ENCODE data around the gene SYNDIG1L. TPM values are rescaled to one million over a fixed set of nuclear protein-coding genes. Genes with fewer than 3 reads are reported as not detected.

SYNDIG1L gene
- total and polyA plus RNA-seq, 4 donors = 0.38 to 1.2 (median 0.79) TPM

- DNase-seq (no peak), ATAC-seq (ENCODE audit: low FRiP score) (no peak)
- H3K27ac ChIP-seq (ENCODE audit: low read depth in 1 of 2, low read length in 2 of 2) = no peak overlapping the region
- 77 to 79% methylated on average over 7 of the region's 7 CpGs for WGBS, 2 donors
- no peak overlapping the region for H3K4me3 ChIP-seq (ENCODE audit: low read length in 2 of 2)
- no peaks in the 10 kb centered on the region for H3K36me3 ChIP-seq (ENCODE audit: control insufficient read depth in 1 of 2, insufficient read depth in 2 of 2, low read length in 1 of 2)
- H3K27me3 ChIP-seq (ENCODE audit: control insufficient read depth in 1 of 2, insufficient read depth in 2 of 2, low read length in 1 of 2) = no peaks in the 10 kb centered on the region
- intact Hi-C loops (cut with DNase I) = loop anchor here (5.0 to 10.0 kb wide), 2 partner anchors 118 to 430 kb away; no protein-coding TSS in a partner anchor
- H3K4me1 ChIP-seq (ENCODE audit: control insufficient read depth in 1 of 2, insufficient read depth in 2 of 2, low read length in 2 of 2) = no peaks in the 10 kb centered on the region
- no peaks in the 10 kb centered on the region for H3K9me3 ChIP-seq (ENCODE audit: control insufficient read depth, low read length)
These were observed 61.6 kb downstream of the SYNDIG1L start for GRCh38 chr14:74364271-74364880.

- intact Hi-C loops (cut with DNase I) = loop anchor here (5.0 to 10.0 kb wide), 2 partner anchors 120 to 432 kb away; no protein-coding TSS in a partner anchor
- Histone ChIP-seq H3K27ac (ENCODE audit: low read depth in 1 of 2, low read length in 2 of 2) (no peak overlapping the region), H3K4me3 (ENCODE audit: low read length in 2 of 2) (no peak overlapping the region), H3K36me3 (ENCODE audit: control insufficient read depth in 1 of 2, insufficient read depth in 2 of 2, low read length in 1 of 2) (no peaks in the 10 kb centered on the region), H3K27me3 (ENCODE audit: control insufficient read depth in 1 of 2, insufficient read depth in 2 of 2, low read length in 1 of 2) (no peaks in the 10 kb centered on the region), H3K4me1 (ENCODE audit: control insufficient read depth in 1 of 2, insufficient read depth in 2 of 2, low read length in 2 of 2) (no peaks in the 10 kb centered on the region), H3K9me3 (ENCODE audit: control insufficient read depth, low read length) (no peaks in the 10 kb centered on the region)
- peak; percentile 89 to 92 for DNase-seq
- ATAC-seq (ENCODE audit: low FRiP score) = peak; percentile 84
- 24% methylated on average over 12 of the region's 12 CpGs for WGBS, 2 donors
These were observed 63.6 kb downstream of the SYNDIG1L start for GRCh38 chr14:74362361-74362915.

GRCh38 chr14:74360163-74360562 lies 65.8 kb downstream of the SYNDIG1L start:
- DNase-seq (no peak), ATAC-seq (ENCODE audit: low FRiP score) (no peak)
- intact Hi-C loops (cut with DNase I) = loop anchor here (5.0 to 10.0 kb wide), 2 partner anchors 122 to 435 kb away; no protein-coding TSS in a partner anchor
- no peaks in the 10 kb centered on the region for H3K9me3 ChIP-seq (ENCODE audit: control insufficient read depth, low read length)
- no peak overlapping the region for H3K27ac ChIP-seq (ENCODE audit: low read depth in 1 of 2, low read length in 2 of 2)
- WGBS, 2 donors = 78% methylated on average over 3 of the region's 3 CpGs
- no peaks in the 10 kb centered on the region for H3K27me3 ChIP-seq (ENCODE audit: control insufficient read depth in 1 of 2, insufficient read depth in 2 of 2, low read length in 1 of 2)
- H3K36me3 ChIP-seq (ENCODE audit: control insufficient read depth in 1 of 2, insufficient read depth in 2 of 2, low read length in 1 of 2) = no peaks in the 10 kb centered on the region
- no peaks in the 10 kb centered on the region for H3K4me1 ChIP-seq (ENCODE audit: control insufficient read depth in 1 of 2, insufficient read depth in 2 of 2, low read length in 2 of 2)
- H3K4me3 ChIP-seq (ENCODE audit: low read length in 2 of 2) = no peak overlapping the region

GRCh38 chr14:74358176-74358829 lies 67.7 kb downstream of the SYNDIG1L start:
- H3K27me3 ChIP-seq (ENCODE audit: control insufficient read depth in 1 of 2, insufficient read depth in 2 of 2, low read length in 1 of 2) = no peaks in the 10 kb centered on the region
- no peaks in the 10 kb centered on the region for H3K9me3 ChIP-seq (ENCODE audit: control insufficient read depth, low read length)
- intact Hi-C loops (cut with DNase I) = no loop called here
- 89 to 90% methylated on average over 17 of the region's 17 CpGs for WGBS, 2 donors
- no peak overlapping the region for H3K4me3 ChIP-seq (ENCODE audit: low read length in 2 of 2)
- ATAC-seq (ENCODE audit: low FRiP score) = no peak
- H3K4me1 ChIP-seq (ENCODE audit: control insufficient read depth in 1 of 2, insufficient read depth in 2 of 2, low read length in 2 of 2) = no peaks in the 10 kb centered on the region
- DNase-seq = no peak
- no peaks in the 10 kb centered on the region for H3K36me3 ChIP-seq (ENCODE audit: control insufficient read depth in 1 of 2, insufficient read depth in 2 of 2, low read length in 1 of 2)
- no peak overlapping the region for H3K27ac ChIP-seq (ENCODE audit: low read depth in 1 of 2, low read length in 2 of 2)

GRCh38 chr14:74357585-74357984 lies 68.4 kb downstream of the SYNDIG1L start:
- 92 to 93% methylated on average over 19 of the region's 19 CpGs for WGBS, 2 donors
- ATAC-seq (ENCODE audit: low FRiP score) = no peak
- intact Hi-C loops (cut with DNase I) = no loop called here
- Histone ChIP-seq H3K4me1 (ENCODE audit: control insufficient read depth in 1 of 2, insufficient read depth in 2 of 2, low read length in 2 of 2) (no peaks in the 10 kb centered on the region), H3K36me3 (ENCODE audit: control insufficient read depth in 1 of 2, insufficient read depth in 2 of 2, low read length in 1 of 2) (no peaks in the 10 kb centered on the region), H3K9me3 (ENCODE audit: control insufficient read depth, low read length) (no peaks in the 10 kb centered on the region), H3K27me3 (ENCODE audit: control insufficient read depth in 1 of 2, insufficient read depth in 2 of 2, low read length in 1 of 2) (no peaks in the 10 kb centered on the region), H3K27ac (ENCODE audit: low read depth in 1 of 2, low read length in 2 of 2) (no peak overlapping the region), H3K4me3 (ENCODE audit: low read length in 2 of 2) (no peak overlapping the region)
- peak in 1 of 2 donors; percentile 74 for DNase-seq

- no peak overlapping the region for H3K27ac ChIP-seq (ENCODE audit: low read depth in 1 of 2, low read length in 2 of 2)
- H3K36me3 ChIP-seq (ENCODE audit: control insufficient read depth in 1 of 2, insufficient read depth in 2 of 2, low read length in 1 of 2) = no peaks in the 10 kb centered on the region
- DNase-seq = no peak
- no peaks in the 10 kb centered on the region for H3K9me3 ChIP-seq (ENCODE audit: control insufficient read depth, low read length)
- H3K27me3 ChIP-seq (ENCODE audit: control insufficient read depth in 1 of 2, insufficient read depth in 2 of 2, low read length in 1 of 2) = no peaks in the 10 kb centered on the region
- 91 to 92% methylated on average over 32 of the region's 32 CpGs for WGBS, 2 donors
- H3K4me3 ChIP-seq (ENCODE audit: low read length in 2 of 2) = no peak overlapping the region
- intact Hi-C loops (cut with DNase I) = no loop called here
- H3K4me1 ChIP-seq (ENCODE audit: control insufficient read depth in 1 of 2, insufficient read depth in 2 of 2, low read length in 2 of 2) = no peaks in the 10 kb centered on the region
- ATAC-seq (ENCODE audit: low FRiP score) = peak; percentile 49
These were observed 69.0 kb downstream of the SYNDIG1L start for GRCh38 chr14:74356892-74357575.

Other genes starting within 250 kb of the SYNDIG1L start
- gene VSX2, start 186.8 kb downstream of the SYNDIG1L start, total RNA-seq = not detected
- gene VSX2, start 186.8 kb downstream of the SYNDIG1L start, polyA plus RNA-seq = not detected
- 100 to 1,000 TPM in 1 of 2 donors, 10 to 100 TPM in 1; 40.3 to 102 TPM for gene ABCD4, start 123.3 kb downstream of the SYNDIG1L start, total RNA-seq
- gene ABCD4, start 123.3 kb downstream of the SYNDIG1L start, polyA plus RNA-seq = 10 to 100 TPM; 10.5 to 67.5 TPM
- gene VRTN, start 77.7 kb downstream of the SYNDIG1L start, total RNA-seq = not detected
- gene VRTN, start 77.7 kb downstream of the SYNDIG1L start, polyA plus RNA-seq = not detected
- 100 to 1,000 TPM; 204 to 277 TPM for gene NPC2, start 67.1 kb upstream of the SYNDIG1L start, total RNA-seq
- gene NPC2, start 67.1 kb upstream of the SYNDIG1L start, polyA plus RNA-seq = 100 to 1,000 TPM; 245 to 389 TPM
- 10 to 100 TPM; 12.9 to 15.9 TPM for gene ISCA2, start 67.6 kb upstream of the SYNDIG1L start, total RNA-seq
- gene ISCA2, start 67.6 kb upstream of the SYNDIG1L start, polyA plus RNA-seq = 10 to 100 TPM; 14.5 TPM
- gene LTBP2, start 186.0 kb upstream of the SYNDIG1L start, total RNA-seq = 100 to 1,000 TPM; 209 to 363 TPM
- 100 to 1,000 TPM in 1 of 2 donors, 10 to 100 TPM in 1; 40.4 to 247 TPM for gene LTBP2, start 186.0 kb upstream of the SYNDIG1L start, polyA plus RNA-seq